Mucosa of rectum (tissue), 2 donors: ENCODE results near the gene STAG3.
"Not testable (repeated sequence)": the region's sequence is repeated elsewhere in the genome, so short reads cannot be mapped to it uniquely, and the experiment has no call there.

ENCODE experiments used
- H3K27ac ChIP-seq, 2 donors: one replicate each; pipeline ENCODE4 v1.7.0; 2013; ENCODE audit warnings: inconsistent platforms in 2 of 2, low read depth in 2 of 2, low read length in 2 of 2
- H3K27me3 ChIP-seq, 2 donors: one replicate each; pipeline ENCODE4 v1.7.0; 2013; ENCODE audit warnings: low read length in 2 of 2; ENCODE audit not compliant: control insufficient read depth in 2 of 2, insufficient read depth in 2 of 2
- H3K36me3 ChIP-seq, 2 donors: one replicate each; pipeline ENCODE4 v1.7.0; 2013; ENCODE audit warnings: low read length in 2 of 2; ENCODE audit not compliant: control insufficient read depth in 2 of 2, insufficient read depth in 2 of 2
- H3K4me1 ChIP-seq, 2 donors: one replicate each; pipeline ENCODE4 v1.7.0; 2013; ENCODE audit warnings: low read length in 2 of 2, mild to moderate bottlenecking in 1 of 2; ENCODE audit not compliant: control insufficient read depth in 2 of 2, insufficient read depth in 2 of 2
- H3K4me3 ChIP-seq, 2 donors: one replicate each; pipeline ENCODE4 v1.7.0; 2013; ENCODE audit warnings: low read length in 2 of 2
- H3K9ac ChIP-seq, 2 donors: one replicate each; pipeline ENCODE4 v1.7.0; 2013; ENCODE audit warnings: low read length in 2 of 2, low read depth in 1 of 2, mild to moderate bottlenecking in 1 of 2
- H3K9me3 ChIP-seq, 2 donors: one replicate each; pipeline ENCODE4 v1.7.0; 2013; ENCODE audit warnings: low read length in 2 of 2; ENCODE audit not compliant: control insufficient read depth in 2 of 2
- donor health status: healthy.
- donor health status: Normal muscosa, but diverticular disease.

The STAG3 gene

GRCh38 chr7:100247152-100247757 lies 69.5 kb downstream of the STAG3 start:
- H3K27ac ChIP-seq: no peak overlapping the region
- H3K4me3 ChIP-seq: no peak overlapping the region
- no peaks in the 10 kb centered on the region for H3K27me3 ChIP-seq
- H3K9me3 ChIP-seq: no peaks in the 10 kb centered on the region
- H3K9ac ChIP-seq: no peak overlapping the region
- H3K36me3 ChIP-seq: no peaks in the 10 kb centered on the region
- H3K4me1 ChIP-seq: no peaks in the 10 kb centered on the region

GRCh38 chr7:100248483-100248882 lies 70.8 kb downstream of the STAG3 start:
- H3K4me1 ChIP-seq: no peaks in the 10 kb centered on the region
- H3K4me3 ChIP-seq: no peak overlapping the region
- no peaks in the 10 kb centered on the region for H3K27me3 ChIP-seq
- H3K27ac ChIP-seq: no peak overlapping the region
- H3K36me3 ChIP-seq: no peaks in the 10 kb centered on the region
- no peaks in the 10 kb centered on the region for H3K9me3 ChIP-seq
- H3K9ac ChIP-seq: no peak overlapping the region

GRCh38 chr7:100257017-100257416 lies 79.3 kb downstream of the STAG3 start:
- Histone ChIP-seq H3K27me3 (no peaks in the 10 kb centered on the region), H3K36me3 (no peaks in the 10 kb centered on the region), H3K27ac (no peak overlapping the region), H3K4me1 (no peaks in the 10 kb centered on the region), H3K9ac (no peak overlapping the region), H3K9me3 (no peaks in the 10 kb centered on the region), H3K4me3 (no peak overlapping the region)

- H3K4me3 ChIP-seq, H3K36me3 ChIP-seq, H3K9ac ChIP-seq, H3K9me3 ChIP-seq, H3K27me3 ChIP-seq, H3K27ac ChIP-seq, H3K4me1 ChIP-seq: not testable (repeated sequence)
These were observed 82.3 kb downstream of the STAG3 start for GRCh38 chr7:100259984-100260383.

- not testable (repeated sequence) for H3K36me3 ChIP-seq, H3K4me1 ChIP-seq, H3K27ac ChIP-seq, H3K27me3 ChIP-seq, H3K9ac ChIP-seq, H3K9me3 ChIP-seq, H3K4me3 ChIP-seq
These were observed 85.2 kb downstream of the STAG3 start for GRCh38 chr7:100262896-100263295.
